Activated T-cell treated with anti-CD3 and anti-CD28 coated beads, Interleukin-2, amount 50 U/mL, for 48 hours (primary cell): ENCODE results near the gene SLC34A1.
"Not testable (repeated sequence)": the region's sequence is repeated elsewhere in the genome, so short reads cannot be mapped to it uniquely, and the experiment has no call there.

ENCODE experiments used
- DNase-seq, 2 experiments: peaks; one replicate each; pipeline ENCODE4 v3.0.0-alpha.2; 2020

Gene SLC34A1, protein sequence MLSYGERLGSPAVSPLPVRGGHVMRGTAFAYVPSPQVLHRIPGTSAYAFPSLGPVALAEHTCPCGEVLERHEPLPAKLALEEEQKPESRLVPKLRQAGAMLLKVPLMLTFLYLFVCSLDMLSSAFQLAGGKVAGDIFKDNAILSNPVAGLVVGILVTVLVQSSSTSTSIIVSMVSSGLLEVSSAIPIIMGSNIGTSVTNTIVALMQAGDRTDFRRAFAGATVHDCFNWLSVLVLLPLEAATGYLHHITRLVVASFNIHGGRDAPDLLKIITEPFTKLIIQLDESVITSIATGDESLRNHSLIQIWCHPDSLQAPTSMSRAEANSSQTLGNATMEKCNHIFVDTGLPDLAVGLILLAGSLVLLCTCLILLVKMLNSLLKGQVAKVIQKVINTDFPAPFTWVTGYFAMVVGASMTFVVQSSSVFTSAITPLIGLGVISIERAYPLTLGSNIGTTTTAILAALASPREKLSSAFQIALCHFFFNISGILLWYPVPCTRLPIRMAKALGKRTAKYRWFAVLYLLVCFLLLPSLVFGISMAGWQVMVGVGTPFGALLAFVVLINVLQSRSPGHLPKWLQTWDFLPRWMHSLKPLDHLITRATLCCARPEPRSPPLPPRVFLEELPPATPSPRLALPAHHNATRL

DNA sequence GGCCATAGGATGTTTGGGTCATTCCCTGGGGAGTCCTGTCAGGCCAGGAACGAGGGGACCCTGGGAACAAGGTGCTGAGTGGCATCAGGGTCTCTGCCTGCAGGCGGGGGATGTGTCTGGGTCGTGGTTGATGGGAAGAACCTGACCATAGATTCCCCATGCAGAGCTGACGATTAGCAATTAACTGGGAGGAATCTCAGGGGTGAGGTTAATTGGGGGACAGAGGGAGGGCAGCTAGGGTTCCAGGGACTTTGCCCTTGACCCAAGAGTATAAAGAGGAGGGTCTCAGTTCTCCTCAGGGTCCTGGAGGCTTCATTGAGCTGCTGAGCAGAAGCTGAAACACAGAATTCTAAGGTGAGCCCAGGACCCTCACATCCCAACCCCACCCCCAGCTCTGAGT, at the start of gene SLC34A1:
Gene SLC34A1 (plus strand): TSS at position 301 of the 400 bp plus-strand sequence. CDS start 1,308 bp downstream, outside the sequence.
- no peak for DNase-seq

DNA sequence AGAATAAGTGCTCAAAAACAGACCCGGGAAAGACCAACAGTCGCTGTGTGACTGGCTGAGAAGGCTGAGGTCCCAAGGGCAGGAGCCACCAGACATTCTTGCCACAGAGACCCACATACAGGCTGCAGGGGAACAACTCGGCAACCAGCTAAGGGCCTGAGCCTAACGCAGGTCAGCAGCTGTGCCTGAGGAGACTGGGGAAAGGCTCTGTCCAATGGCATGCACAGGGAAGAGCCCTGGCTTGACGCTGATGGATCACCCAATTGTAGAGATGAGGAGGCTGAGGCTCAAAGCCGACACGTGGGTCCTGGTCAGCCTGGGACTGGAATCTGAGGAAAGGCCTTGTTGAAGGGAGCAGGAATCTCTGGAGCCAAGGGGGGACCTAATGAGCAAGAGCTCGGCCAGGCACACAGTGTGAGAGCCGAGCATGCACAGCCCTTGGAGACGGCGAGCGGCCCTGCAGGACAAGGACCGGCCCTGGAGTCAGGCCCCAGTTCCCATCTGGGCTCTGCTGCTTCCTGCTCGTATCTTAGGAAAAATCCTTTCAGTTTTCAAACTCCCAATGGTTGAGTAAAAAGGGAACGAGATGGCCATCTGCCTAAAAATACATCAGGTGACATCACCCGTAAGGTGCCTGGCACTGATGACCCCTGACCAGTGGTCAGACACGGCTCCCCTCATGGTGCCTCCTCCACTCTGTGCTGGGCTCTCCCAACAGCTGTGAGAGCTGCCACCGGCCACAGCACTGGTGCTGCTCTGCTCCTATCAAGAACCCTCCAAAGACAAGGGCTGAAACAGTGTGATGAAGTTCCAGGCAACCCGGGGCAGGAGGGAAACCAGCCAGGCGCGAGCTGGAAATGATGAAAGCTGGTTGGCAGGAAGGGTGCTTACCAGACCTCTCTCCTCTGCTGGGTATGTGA, 49.2 kb upstream of the SLC34A1 start:
- no peak for DNase-seq

DNA sequence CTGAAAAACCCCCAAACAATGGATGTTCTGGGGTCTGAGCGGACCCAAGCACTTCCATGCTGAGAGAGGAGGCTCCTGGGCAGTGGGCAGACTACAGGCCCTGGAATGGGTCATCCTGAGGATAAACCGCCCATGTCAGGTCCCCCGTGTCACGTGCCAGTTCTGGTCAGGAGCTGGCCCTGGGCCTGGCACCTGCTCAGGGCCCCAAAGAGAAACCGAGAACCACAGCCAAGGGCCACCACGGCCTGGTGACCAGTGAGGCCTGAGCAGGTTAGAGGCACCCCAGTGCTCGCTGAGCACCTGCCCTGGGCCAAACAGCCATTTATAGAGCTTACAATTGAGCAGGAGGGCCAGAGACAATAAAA, 48.6 kb upstream of the SLC34A1 start:
- no peak for DNase-seq

DNA sequence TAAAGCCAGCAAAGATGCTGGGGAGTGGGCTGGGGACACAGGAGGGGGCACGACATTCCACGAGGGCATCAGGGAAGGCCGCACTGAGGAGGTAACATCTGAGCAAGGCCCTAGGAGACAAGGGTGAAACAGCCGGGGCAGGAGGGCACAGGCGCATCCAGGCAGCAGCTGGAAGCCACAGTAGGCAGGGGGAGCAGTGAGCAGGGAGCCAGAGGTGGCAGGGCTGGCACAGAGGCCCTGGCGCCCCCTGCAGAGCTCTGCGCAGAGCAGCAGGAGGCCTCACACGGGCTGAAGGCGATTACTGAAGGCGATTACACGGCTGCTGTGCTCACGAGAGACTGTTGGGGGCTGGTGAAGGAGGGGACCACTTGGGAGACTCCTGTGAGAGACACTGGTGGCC, 48.1 kb upstream of the SLC34A1 start:
- peak in 1 of 2 experiments; percentile 58 for DNase-seq

DNA sequence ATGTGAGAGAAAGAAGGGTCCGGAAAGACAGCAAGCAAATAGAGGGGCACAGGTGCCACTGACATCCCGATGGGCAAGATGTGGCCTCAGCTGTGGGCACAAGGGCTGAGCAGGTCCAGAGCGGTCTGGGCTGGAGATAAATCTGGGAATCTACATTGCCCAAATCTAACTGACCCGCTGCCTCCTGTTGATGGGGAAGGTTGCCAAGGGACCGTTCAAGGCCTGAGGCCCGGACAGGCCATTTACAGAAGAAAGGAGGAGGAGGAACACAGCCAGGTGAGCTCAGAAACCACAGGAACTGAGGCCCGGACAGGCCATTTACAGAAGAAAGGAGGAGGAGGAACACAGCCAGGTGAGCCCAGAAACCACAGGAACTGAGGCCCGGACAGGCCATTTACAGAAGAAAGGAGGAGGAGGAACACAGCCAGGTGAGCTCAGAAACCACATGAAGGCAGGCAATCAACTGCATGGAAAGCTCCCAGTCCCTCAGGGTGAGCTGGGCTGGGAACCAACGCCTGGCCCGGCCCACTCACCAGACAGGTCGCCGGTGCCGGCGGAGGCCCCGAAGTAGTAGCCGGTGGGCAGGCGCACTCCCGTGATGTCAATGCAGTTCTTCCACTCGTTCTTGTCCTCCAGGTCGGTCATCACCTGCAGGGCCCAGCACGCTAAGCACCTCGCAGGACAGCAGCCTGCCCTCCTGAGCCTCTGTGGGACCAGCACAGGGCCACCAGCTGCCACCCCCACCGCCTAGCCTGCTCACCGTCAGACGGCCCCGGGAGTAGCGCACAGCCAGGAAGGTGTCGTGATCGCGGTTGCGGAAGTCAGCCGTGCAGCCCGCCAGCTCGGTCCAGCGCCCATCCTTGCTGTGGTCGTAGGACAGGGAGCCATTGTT, 47.4 kb upstream of the SLC34A1 start:
- no peak for DNase-seq

DNA sequence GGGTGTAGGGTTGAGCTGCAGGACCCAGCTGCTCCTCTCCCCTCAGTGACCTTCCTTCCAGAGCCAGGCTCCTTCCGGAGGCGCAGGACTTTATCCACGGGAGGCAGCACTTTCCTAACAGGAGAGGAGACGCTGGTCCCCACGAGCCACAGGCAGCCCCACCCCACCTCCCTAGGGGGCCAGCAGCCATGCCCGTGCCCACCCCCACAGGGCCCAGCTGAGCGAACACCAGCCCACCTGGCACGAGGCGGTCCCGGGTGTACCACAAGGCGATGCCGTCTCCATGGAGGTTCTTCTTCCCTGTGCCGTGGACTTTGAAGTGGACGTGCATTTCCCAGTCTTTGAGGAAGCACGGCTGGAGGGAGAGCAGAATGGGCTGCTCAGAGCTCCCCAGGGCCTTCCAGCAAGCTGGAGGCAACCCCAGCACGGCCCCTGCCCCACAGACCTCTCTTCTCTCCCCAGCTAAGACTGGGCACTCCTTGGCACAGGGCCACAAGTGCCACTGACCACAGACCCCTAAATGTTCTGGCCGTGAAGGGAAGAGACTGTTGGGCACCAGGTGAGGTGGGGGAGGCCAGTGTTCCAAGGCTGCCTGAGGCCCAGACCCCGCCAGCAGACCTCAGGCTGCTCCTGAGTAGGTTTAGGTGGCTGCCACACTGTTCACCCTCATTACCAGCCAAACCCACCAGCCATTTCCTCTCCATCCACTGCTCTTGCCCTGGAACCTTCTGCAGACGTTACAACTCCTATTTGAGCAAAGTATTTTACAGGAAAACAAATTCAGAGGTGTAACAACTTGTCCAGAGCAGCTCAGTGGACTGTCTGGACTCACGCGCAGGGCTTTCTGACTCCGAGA, 45.8 kb upstream of the SLC34A1 start:
- no peak for DNase-seq

DNA sequence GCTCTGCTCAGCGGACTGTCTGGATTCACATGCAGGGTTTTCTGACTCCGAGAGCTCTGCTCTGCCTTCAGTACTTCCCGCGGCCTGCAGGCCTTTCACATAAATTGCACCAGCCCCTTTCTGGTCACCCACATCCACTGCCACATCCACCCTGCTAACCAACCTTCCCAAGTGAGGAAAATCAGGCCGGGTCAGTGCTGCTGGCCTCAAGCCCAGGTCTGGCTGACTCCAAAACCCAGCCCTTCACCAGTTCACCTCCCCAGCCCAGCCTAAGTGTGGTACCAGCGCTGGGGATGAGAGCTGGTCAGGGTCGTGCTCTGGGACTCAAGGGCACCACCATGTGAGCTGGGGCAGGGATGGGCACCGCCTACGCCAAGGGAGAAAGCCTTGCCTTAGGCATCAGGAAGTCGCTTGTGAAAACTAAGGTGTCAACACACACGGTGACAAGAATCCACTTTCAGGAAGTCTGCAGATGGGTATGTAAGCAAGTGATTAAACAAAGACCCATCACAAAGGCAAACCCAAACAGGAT, 45.1 kb upstream of the SLC34A1 start:
- DNase-seq, result no peak

DNA sequence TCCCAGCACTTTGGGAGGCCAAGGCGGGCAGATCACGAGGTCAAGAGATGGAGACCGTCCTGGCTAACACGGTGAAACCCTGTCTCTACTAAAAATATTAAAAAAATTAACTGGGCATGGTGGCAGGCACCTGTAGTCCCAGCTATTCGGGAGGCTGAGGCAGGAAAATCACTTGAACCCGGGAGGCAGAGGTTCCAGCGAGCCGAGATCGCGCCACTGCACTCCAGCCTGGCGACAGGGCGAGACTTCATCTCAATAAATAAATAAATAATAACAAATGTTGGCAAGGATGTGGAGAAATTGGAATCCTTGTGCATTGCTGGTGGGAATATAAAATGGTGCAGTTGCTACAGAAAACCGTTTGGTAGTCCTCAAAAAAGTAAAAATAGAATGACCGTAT, 41.2 kb upstream of the SLC34A1 start:
- DNase-seq, result not testable (repeated sequence)

DNA sequence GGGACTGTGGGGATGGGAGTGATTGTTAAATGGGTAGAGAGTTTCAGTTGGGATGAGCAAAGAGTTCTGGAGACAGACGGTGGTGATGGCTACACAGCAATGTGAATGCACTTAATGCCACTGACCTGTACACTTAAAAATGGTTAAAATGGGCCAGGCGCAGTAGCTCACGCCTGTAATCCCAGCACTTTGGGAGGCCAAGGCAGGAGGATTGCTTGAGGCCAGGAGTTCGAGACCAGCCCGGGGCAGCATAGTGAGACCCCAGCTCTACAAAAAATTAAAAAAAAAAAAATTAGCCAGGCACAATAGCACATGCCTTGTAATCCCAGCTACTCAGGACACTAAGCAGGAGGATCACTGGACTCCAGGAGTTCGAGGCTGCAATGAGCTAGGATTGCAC, 40.5 kb upstream of the SLC34A1 start:
- DNase-seq, result no peak

DNA sequence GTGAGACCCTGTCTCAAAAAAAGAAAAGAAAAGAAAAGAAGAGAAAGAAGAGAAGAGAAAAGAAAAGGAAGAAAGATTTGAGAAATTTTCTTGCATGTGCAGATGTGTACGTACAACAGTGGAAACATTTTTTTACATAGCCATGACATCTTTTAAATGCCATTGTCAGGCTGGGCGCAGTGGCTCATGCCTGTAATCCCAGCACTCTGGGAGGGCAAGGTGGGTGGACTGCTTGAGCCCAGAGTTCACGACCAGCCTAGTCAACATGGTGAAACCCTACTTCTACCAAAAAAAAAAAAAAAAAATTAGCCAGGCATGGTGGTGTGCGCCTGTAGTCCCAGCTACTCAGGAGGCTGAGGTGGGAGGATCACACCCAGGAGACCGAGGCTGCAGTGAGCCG, 39.3 kb upstream of the SLC34A1 start:
- no peak for DNase-seq

DNA sequence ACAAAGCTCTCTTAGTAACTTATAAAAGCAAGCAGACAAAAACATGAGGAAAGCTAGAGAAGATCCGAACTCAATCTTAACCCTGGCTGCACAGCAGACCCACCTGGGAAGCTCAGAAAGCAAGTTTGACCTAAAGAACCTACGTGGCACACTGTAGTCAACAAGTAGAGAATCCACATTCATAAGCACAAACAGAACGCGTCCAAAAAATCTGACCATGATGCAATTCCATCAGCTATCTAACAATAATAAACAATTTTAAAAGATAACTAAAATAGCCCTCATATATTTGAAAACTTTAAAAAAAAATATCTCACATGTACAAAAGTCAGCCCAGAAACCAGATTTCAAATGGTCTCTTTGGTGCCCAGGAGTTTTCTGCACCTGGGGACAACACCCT, 37.4 kb upstream of the SLC34A1 start:
- no peak for DNase-seq

DNA sequence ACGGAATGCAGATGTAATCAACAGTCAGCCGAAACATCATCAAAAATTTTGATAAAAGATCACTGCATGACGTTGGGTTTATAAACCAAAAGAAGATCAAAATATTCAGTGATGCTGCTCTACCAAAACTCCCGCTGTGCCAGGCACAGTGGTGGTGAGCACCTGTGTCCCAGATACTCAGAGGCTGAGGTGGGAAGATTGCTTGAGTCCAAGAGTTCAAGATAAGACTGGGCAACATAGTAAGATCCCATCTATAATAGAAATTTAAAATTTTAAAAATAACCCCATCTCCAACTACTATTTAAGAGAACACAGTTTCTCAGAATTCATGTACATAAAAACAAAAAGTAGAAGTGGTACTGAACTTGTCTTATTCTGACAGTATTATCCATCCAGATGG, 36.5 kb upstream of the SLC34A1 start:
- DNase-seq, result no peak

DNA sequence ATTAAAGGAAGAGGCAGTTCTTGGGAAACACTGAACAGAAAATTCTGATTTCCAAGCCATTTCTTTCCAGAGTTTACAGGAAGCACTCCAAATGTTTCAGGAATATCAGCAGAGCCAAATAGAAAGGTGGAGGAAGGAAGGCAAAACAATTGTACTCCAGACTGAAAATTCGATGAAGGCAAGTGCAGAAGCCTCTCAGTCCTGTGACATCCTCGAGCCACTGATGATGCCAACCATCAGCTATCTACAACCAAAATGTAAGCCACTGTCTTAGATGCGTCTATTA, 34.9 kb upstream of the SLC34A1 start:
- no peak for DNase-seq

DNA sequence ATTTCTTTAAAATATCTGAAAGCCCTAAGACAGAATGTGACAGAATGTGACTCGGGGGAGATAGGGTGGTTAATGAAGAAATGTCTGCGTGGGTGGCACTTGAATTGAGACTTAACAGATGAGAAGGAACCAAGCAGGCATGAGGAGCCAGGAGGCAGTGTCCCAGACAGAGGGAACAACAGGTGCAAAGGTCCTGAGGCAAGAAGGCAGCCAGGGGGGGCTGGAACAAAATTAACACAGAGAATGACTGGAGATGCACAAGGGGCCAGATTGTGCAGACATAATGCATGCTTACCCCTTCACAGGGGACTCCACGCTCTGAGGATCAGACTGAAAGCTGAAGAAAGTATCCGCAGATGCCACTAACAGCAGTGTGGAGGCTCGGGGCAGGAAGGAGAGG, 34.5 kb upstream of the SLC34A1 start:
- DNase-seq, result no peak

DNA sequence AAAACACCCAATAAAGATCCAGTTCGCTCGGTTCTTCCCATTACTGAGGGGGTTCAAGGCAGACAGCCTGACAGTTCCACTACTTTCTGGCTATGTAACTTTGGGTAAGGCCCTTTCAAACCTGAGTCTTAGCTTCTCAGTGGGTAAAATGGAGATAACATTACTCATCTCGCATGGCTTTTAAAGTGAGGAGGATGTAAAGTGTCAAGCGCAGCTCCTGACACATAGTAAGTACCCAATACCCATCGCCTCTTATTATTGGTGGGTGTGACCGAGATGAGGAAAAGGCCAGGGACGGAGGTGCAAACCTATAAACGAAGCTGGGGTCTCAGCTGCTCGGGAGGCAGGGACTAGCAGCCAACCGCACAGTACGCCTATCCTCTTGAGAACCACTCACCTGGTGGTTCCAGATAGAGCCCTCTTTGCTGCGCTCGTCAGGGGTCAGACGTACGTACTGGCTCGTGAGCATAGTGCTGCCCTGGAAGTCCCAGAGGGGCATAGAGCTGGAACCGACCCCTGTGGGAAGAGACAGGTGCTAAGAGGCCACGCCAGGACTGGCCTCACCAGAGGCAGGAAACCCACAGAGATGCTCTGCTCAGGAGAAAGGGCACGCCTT, 33.4 kb upstream of the SLC34A1 start:
- DNase-seq, result no peak

DNA sequence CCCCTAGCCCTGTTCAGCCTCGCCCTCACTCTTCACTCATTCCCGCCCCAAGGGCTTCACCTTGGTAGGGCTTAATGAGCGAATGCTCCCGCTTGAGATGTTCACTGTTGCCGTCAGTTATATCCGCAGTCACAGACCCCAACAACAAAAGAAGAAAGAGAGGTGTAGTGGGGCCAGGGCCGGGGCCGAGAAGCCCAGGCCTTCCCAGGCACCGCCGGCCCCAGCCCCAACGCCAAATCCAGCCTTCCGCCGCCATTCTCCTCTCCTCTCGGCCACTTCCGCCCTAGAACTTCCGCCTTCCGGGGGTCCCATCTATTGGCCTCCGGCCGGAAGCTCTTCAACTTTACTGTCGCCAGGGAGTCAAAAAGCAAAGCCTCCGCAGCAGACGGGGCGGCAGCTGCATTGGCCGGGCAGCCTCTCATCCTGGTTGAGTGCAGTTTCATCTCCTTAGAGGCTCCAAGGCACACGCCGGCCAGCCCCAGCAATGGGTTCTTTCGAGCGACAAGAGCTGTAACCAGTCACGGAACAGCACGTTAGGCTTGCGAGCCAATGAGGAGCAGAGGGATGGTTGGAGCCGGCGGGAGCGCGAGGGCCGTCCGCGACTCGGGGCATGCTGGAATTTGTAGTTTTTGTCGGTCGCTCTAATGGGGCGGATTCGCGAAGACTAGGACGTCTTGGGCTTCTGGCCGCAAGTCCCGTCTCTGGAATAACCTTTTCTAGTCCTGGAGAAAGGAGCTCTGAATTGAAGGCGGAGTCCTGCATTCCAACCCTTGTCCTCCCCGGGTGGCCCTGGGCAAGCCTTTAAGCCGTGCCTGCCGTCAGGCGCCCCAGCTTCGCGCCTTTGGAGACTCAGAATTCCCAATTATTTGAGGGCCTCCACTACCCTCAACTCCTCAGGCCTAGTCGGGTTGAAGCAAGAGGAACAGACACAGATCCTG, 32.6 kb upstream of the SLC34A1 start, which contains the start of gene LMAN2:
Gene LMAN2 (minus strand): TSS at position 277 of the 938 bp plus-strand sequence. CDS start 21 bp downstream, at position 256.
- DNase-seq, result peak; percentile 94 to 95

DNA sequence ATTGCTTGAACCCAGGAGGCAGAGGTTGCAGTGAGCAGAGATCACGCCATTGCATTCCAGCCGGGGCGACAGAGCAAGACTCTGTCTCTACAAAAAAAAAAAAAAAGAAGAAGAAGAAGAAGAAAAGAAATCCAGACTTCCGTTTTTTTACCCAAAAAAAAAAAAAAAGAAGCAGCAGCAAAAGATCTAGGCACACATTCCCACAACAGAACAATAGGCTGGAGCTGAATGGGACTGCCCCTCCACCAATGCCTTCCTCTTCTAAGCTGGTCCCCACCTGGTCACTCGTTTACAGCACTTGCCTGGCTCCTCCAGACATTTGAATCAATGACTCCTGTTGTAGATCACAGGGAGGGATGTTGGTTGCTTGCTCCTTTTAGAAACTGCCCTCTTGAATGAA, 31.1 kb upstream of the SLC34A1 start:
- DNase-seq, result no peak

DNA sequence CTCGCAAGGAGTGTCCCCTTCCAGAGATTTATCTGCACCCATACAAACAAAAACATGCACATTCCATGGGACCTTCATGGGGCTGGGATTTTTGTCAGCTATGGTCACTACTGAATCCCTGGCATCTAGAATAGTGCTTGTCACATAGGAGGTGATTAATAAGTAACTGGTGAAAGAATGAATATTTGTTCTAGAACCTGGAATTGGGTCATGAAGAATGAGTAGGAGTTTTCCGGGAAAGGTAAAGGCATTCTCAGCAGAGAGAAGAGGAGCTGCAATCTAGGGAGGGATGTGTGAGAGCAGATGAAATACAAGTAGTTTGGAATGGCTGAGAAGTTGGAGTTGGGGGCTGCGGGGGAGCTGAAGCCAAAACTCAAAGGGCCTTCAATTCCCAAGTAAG, 30.0 kb upstream of the SLC34A1 start:
- DNase-seq, result no peak

DNA sequence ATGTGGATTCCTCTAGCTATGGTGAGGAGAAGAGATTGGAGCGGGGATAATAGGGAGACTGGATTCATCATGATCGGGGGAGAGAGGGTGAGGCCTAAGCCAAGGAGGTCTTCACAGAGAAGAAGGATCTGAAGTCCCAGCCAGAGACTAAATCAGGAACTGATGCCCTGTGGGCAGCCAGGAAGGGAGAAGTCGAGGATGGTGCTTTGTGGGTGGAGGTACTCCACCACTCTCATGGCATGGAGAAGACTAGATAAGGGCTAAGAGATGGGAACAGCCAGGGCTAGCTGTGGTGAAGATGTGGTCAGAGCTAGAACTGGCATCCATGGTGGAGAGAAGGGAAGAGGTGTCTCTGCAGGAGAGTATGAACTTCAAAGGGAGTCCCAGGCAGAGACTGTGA, 29.5 kb upstream of the SLC34A1 start:
- no peak for DNase-seq
